SK-N-SH (cell line): ENCODE data around the gene MRPL12. TPM values are rescaled to one million over a fixed set of nuclear protein-coding genes. Genes with fewer than 3 reads are reported as not detected.

Source experiments
- CTCF ChIA-PET: fragments of 300-600, 350-600 bp; formaldehyde crosslinking; extraction: SDS; loops from one replicate; lab custom pipeline; 2021; lab: Yijun Ruan, JAX
- POLR2A ChIA-PET: fragments of 350-600 bp; sonication (Branson Sonifier 250); formaldehyde crosslinking; extraction: SDS; loops from one replicate; lab custom pipeline; 2020; ENCODE audit warnings: antibody characterized with exemption, inconsistent platforms; lab: Yijun Ruan, JAX
- DNase-seq: peaks from one replicate; pipeline ENCODE4 v3.0.0; 2012
- H2AFZ ChIP-seq: fragments of 200-600 bp; sonication (generic); 2 replicates; pipeline ENCODE4 v1.8.1; 2016; ENCODE audit warnings: antibody characterized with exemption, mild to moderate bottlenecking, low read depth
- H3F3A ChIP-seq: fragments of 200-600 bp; sonication (generic); replicated peaks from 2 replicates; pipeline ENCODE3; 2016; ENCODE audit warnings: antibody characterized with exemption, mild to moderate bottlenecking; ENCODE audit not compliant: insufficient read depth
- H3K27ac ChIP-seq, 2 experiments: fragments of 200-500 bp in 1 of 2; fragments of 200-600 bp in 1 of 2; sonication (Bioruptor generic) in 1 of 2; sonication (generic), shearing (Covaris generic) in 1 of 2; 2 replicates each; pipeline versions ENCODE4 v1.5.1 to v1.6.1; 2014 to 2016; ENCODE audit warnings: low read depth in 2 of 2, inconsistent platforms in 1 of 2, low read length in 1 of 2, mild to moderate bottlenecking in 1 of 2, mixed read lengths in 1 of 2
- H3K27me3 ChIP-seq: fragments of 200-600 bp; sonication (generic), shearing (Covaris generic); 2 replicates; pipeline ENCODE4 v1.6.1; 2016; ENCODE audit warnings: mixed run types; ENCODE audit not compliant: insufficient read depth
- H3K36me3 ChIP-seq, 2 experiments: fragments of 200-500 bp in 1 of 2; fragments of 200-600 bp in 1 of 2; sonication (Bioruptor generic) in 1 of 2; sonication (generic) in 1 of 2; replicated peaks in 1 of 2; 2 replicates each; pipeline versions ENCODE3 to v1.5.1; 2014 to 2016; ENCODE audit warnings: low read length in 1 of 2, mild to moderate bottlenecking in 1 of 2; ENCODE audit not compliant: insufficient read depth in 2 of 2, control insufficient read depth in 1 of 2
- H3K4me1 ChIP-seq, 2 experiments: fragments of 200-500 bp in 1 of 2; fragments of 200-600 bp in 1 of 2; sonication (Bioruptor generic) in 1 of 2; sonication (generic), shearing (Covaris generic) in 1 of 2; 2 replicates each; pipeline versions ENCODE4 v1.5.1 to v1.6.1; 2014 to 2016; ENCODE audit warnings: low read depth in 1 of 2, low read length in 1 of 2, mixed run types in 1 of 2; ENCODE audit not compliant: insufficient read depth in 2 of 2, control insufficient read depth in 1 of 2
- H3K4me2 ChIP-seq: fragments of 200-600 bp; sonication (generic), shearing (Covaris generic); 2 replicates; pipeline ENCODE4 v1.6.1; 2017; ENCODE audit warnings: mixed run types
- H3K4me3 ChIP-seq, 2 experiments: fragments of 200-500 bp in 1 of 2; fragments of 200-600 bp in 1 of 2; sonication (Bioruptor generic) in 1 of 2; sonication (generic), shearing (Covaris generic) in 1 of 2; 2 replicates each; pipeline versions ENCODE4 v1.5.1 to v1.8.1; 2014 to 2016; ENCODE audit warnings: low read depth in 2 of 2, inconsistent platforms in 1 of 2, low read length in 1 of 2, mild to moderate bottlenecking in 1 of 2, mixed read lengths in 1 of 2, moderate library complexity in 1 of 2
- H3K79me2 ChIP-seq: fragments of 200-600 bp; sonication (generic); 2 replicates; pipeline ENCODE4 v1.8.1; 2017; ENCODE audit warnings: mild to moderate bottlenecking; ENCODE audit not compliant: insufficient read depth
- H3K9ac ChIP-seq: fragments of 200-600 bp; sonication (generic); 2 replicates; pipeline ENCODE4 v1.6.1; 2017; ENCODE audit warnings: mixed run types
- H3K9me2 ChIP-seq: fragments of 200-600 bp; sonication (generic); 2 replicates; pipeline ENCODE4 v1.6.1; 2017; ENCODE audit warnings: mixed run types
- H3K9me3 ChIP-seq: fragments of 200-600 bp; sonication (generic); 2 replicates; pipeline ENCODE4 v1.6.1; 2017; ENCODE audit warnings: mixed run types, mild to moderate bottlenecking, moderate library complexity
- H4K20me1 ChIP-seq: fragments of 200-600 bp; sonication (generic); 2 replicates; pipeline ENCODE4 v1.6.1; 2017; ENCODE audit warnings: mild to moderate bottlenecking, mixed run types; ENCODE audit not compliant: insufficient read depth
- CHD2 ChIP-seq: fragments of 150-350 bp; IDR thresholded peaks from 2 replicates; pipeline ENCODE4 v1.6.1; 2018; ENCODE audit warnings: low read length; ENCODE audit not compliant: partially characterized antibody
- ELF1 ChIP-seq: IDR thresholded peaks from 2 replicates; pipeline ENCODE4 v1.4.0; 2012
- NRF1 ChIP-seq: IDR thresholded peaks from 2 replicates; pipeline ENCODE4 v1.6.1; 2012; ENCODE audit warnings: low read depth, mild to moderate bottlenecking, low read length
- POLR2AphosphoS5 ChIP-seq: IDR thresholded peaks from 2 replicates; pipeline ENCODE4 v1.6.1; 2012; ENCODE audit warnings: low read depth, low read length
- RAD21 ChIP-seq: IDR thresholded peaks from 2 replicates; pipeline ENCODE4 v1.6.1; 2012; ENCODE audit warnings: mild to moderate bottlenecking, low read length
- RCOR1 ChIP-seq: fragments of 150-350 bp; IDR thresholded peaks from 2 replicates; pipeline ENCODE4 v1.6.1; 2017; ENCODE audit warnings: antibody characterized with exemption, low read length
- RFX5 ChIP-seq: IDR thresholded peaks from 2 replicates; pipeline ENCODE4 v1.6.1; 2012; ENCODE audit warnings: mild to moderate bottlenecking, improper control_type of control experiment, low read length
- RXRA ChIP-seq: IDR thresholded peaks from 2 replicates; pipeline ENCODE4 v1.4.0; 2012; ENCODE audit warnings: low read depth, mild to moderate bottlenecking, borderline replicate concordance
- SMC3 ChIP-seq: IDR thresholded peaks from 2 replicates; pipeline ENCODE4 v1.6.1; 2012; ENCODE audit warnings: low read depth, low read length, improper control_type of control experiment
- TCF12 ChIP-seq: IDR thresholded peaks from 2 replicates; pipeline ENCODE4 v1.4.0; 2012
- TEAD4 ChIP-seq: IDR thresholded peaks from 2 replicates; pipeline ENCODE4 v1.4.0; 2012; ENCODE audit warnings: mild to moderate bottlenecking, borderline replicate concordance; ENCODE audit not compliant: insufficient read depth
- YY1 ChIP-seq: IDR thresholded peaks from 2 replicates; pipeline ENCODE4 v1.4.0; 2012; ENCODE audit warnings: low read depth, mild to moderate bottlenecking
- WGBS: methylation state at CpG from one replicate; pipeline ENCODE4 v1.1.6; 2017; ENCODE audit warnings: low lambda C conversion rate; 5-methylcytosine and 5-hydroxymethylcytosine counted together
- polyA plus RNA-seq, 3 experiments: library from polyadenylated mRNA; depleted of rRNA; stranded (reverse); fragments of >200 nt; gene quantifications; 2 replicates each; pipeline ENCODE4 v1.2.3, GENCODE V29; 2012
- TF ChIP-seq, protein P1 (sequence below): IDR thresholded peaks from 2 replicates; pipeline ENCODE4 v1.4.0; 2012; ENCODE audit warnings: low read depth, borderline replicate concordance
- TF ChIP-seq, protein P2 (sequence below): fragments of 200-600 bp; sonication (generic); IDR thresholded peaks from 2 replicates; pipeline ENCODE4 v1.6.1; 2017; ENCODE audit warnings: antibody characterized with exemption, mild to moderate bottlenecking, moderate library complexity
- TF ChIP-seq, protein P3 (sequence below): IDR thresholded peaks from 2 replicates; pipeline ENCODE4 v1.6.1; 2012; ENCODE audit warnings: mild to moderate bottlenecking, low read depth, low read length, moderate library complexity

Gene MRPL12
- polyA plus RNA-seq, 1 of the 3 experiments (the other 2 are of a cell fraction), result 322 TPM

DNA sequence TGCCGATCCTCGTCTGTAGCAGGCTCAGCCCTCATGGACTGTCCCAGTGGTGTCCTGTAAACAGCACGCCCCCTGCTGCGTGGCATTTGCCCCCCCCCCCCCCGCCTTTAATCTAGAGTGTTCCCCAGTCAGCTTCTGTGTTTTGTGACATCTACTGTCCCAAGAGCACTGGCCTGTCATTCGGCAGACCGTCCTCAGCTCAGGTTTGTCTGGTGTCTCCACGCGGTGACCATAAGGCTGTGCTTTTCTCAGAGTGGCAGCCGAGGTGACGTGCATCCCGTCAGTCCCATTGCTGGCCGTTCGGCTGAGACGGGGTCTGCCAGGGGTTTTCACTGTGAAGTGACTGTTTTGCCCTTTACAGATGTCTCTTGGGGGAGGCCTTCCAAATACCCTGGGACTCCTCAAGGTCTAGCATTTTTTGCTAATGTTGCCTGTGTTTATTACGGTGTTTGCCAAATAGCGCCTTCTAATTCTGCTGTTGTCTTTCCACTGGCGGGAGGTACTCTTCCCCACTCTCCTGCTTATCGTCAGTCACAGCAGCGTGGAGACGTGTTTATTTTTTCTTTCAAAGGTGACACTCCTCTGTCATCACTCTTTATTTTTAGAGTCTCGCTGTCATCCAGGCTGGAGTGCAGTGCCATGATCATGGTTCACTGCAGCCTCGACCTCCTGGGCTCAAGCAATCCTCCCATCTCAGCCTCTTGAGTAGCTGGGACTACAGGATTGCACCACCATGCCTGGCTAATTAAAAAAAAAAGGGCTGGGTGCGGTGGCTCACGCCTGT, 5.7 kb upstream of the MRPL12 start:
- CTCF ChIA-PET, result no interaction called here

More for the DNA sequence above, 5.7 kb upstream of the MRPL12 start:
- 97% methylated on average over 25 of the region's 25 CpGs for WGBS
- no peaks in the 10 kb centered on the region for H3K9me3 ChIP-seq
- no peaks in the 10 kb centered on the region for H3K27me3 ChIP-seq
- H3K36me3 ChIP-seq, result peaks cover 58 to 74% of the 10 kb centered on the region in 2 experiments
- H3K9ac ChIP-seq, result no peak overlapping the region
- no peak overlapping the region for H3K4me3 ChIP-seq
- no peak for DNase-seq
- H3K4me1 ChIP-seq, result peaks cover 14 to 19% of the 10 kb centered on the region in 2 experiments; a peak in 2 of 4 replicates
- H3K4me2 ChIP-seq, result no peak overlapping the region
- H3K79me2 ChIP-seq, result peaks cover 92% of the 10 kb centered on the region
- peaks cover 54% of the 10 kb centered on the region for H4K20me1 ChIP-seq
- peaks cover 48% of the 10 kb centered on the region for H3F3A ChIP-seq
- POLR2A ChIA-PET, result interaction anchor here (1.5 kb wide), 1 partner anchor 32 kb away, joined by 3 read pairs; no protein-coding TSS in a partner anchor
- no peaks in the 10 kb centered on the region for H3K9me2 ChIP-seq
- H3K27ac ChIP-seq, result no peak overlapping the region
- no peak overlapping the region for H2AFZ ChIP-seq
- no peak for TF ChIP-seq RFX5
- no peak for TF ChIP-seq YY1
- no peak for TF ChIP-seq TCF12
- no peak for TF ChIP-seq RXRA
- TF ChIP-seq, protein P1, sequence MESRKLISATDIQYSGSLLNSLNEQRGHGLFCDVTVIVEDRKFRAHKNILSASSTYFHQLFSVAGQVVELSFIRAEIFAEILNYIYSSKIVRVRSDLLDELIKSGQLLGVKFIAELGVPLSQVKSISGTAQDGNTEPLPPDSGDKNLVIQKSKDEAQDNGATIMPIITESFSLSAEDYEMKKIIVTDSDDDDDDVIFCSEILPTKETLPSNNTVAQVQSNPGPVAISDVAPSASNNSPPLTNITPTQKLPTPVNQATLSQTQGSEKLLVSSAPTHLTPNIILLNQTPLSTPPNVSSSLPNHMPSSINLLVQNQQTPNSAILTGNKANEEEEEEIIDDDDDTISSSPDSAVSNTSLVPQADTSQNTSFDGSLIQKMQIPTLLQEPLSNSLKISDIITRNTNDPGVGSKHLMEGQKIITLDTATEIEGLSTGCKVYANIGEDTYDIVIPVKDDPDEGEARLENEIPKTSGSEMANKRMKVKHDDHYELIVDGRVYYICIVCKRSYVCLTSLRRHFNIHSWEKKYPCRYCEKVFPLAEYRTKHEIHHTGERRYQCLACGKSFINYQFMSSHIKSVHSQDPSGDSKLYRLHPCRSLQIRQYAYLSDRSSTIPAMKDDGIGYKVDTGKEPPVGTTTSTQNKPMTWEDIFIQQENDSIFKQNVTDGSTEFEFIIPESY, result no peak
- TF ChIP-seq POLR2AphosphoS5, result no peak
- no peak for TF ChIP-seq RAD21
- TF ChIP-seq CHD2, result no peak
- TF ChIP-seq, protein P2, sequence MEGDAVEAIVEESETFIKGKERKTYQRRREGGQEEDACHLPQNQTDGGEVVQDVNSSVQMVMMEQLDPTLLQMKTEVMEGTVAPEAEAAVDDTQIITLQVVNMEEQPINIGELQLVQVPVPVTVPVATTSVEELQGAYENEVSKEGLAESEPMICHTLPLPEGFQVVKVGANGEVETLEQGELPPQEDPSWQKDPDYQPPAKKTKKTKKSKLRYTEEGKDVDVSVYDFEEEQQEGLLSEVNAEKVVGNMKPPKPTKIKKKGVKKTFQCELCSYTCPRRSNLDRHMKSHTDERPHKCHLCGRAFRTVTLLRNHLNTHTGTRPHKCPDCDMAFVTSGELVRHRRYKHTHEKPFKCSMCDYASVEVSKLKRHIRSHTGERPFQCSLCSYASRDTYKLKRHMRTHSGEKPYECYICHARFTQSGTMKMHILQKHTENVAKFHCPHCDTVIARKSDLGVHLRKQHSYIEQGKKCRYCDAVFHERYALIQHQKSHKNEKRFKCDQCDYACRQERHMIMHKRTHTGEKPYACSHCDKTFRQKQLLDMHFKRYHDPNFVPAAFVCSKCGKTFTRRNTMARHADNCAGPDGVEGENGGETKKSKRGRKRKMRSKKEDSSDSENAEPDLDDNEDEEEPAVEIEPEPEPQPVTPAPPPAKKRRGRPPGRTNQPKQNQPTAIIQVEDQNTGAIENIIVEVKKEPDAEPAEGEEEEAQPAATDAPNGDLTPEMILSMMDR, result no peak
- TF ChIP-seq SMC3, result no peak
- no peak for TF ChIP-seq RCOR1
- TF ChIP-seq NRF1, result no peak
- TF ChIP-seq ELF1, result no peak
- no peak for TF ChIP-seq TEAD4
- TF ChIP-seq, protein P3, sequence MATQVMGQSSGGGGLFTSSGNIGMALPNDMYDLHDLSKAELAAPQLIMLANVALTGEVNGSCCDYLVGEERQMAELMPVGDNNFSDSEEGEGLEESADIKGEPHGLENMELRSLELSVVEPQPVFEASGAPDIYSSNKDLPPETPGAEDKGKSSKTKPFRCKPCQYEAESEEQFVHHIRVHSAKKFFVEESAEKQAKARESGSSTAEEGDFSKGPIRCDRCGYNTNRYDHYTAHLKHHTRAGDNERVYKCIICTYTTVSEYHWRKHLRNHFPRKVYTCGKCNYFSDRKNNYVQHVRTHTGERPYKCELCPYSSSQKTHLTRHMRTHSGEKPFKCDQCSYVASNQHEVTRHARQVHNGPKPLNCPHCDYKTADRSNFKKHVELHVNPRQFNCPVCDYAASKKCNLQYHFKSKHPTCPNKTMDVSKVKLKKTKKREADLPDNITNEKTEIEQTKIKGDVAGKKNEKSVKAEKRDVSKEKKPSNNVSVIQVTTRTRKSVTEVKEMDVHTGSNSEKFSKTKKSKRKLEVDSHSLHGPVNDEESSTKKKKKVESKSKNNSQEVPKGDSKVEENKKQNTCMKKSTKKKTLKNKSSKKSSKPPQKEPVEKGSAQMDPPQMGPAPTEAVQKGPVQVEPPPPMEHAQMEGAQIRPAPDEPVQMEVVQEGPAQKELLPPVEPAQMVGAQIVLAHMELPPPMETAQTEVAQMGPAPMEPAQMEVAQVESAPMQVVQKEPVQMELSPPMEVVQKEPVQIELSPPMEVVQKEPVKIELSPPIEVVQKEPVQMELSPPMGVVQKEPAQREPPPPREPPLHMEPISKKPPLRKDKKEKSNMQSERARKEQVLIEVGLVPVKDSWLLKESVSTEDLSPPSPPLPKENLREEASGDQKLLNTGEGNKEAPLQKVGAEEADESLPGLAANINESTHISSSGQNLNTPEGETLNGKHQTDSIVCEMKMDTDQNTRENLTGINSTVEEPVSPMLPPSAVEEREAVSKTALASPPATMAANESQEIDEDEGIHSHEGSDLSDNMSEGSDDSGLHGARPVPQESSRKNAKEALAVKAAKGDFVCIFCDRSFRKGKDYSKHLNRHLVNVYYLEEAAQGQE, result no peak
